ENCODE measurements around the gene COL11A2. TPM values are rescaled to one million over a fixed set of nuclear protein-coding genes. Genes with fewer than 3 reads are reported as not detected.

COL11A2 gene
- polyA plus RNA-seq, 1 donor from 2014 or later, result not detected

DNA sequence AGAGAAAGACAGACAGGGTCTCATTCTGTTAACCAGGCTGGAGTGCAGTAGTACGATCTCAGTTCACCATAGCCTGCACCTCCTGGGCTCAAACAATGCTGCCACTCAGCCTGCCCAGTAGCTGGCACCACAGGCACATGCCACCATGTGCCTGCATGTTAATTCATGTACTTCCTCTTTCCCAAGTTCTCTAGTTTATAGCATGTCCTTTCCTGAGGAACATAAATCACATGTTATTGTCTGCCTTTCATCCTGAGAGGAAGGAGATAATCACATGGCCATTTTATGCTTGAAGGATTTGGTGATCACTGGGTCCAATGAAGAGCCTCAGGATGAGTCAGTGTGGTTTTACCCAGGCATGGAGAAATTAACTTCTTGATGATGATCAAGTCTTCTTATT, 47.9 kb downstream of the COL11A2 start:
- Mint-ChIP-seq H3K9me3 (no peaks in the 10 kb centered on the region), H3K4me3 (peak overlapping the region in 1 of 4 donors; percentile 44), H3K27ac (no peak overlapping the region), H3K36me3 (peaks cover 2% of the 10 kb centered on the region), H3K27me3 (peaks cover 1% of the 10 kb centered on the region), H3K4me1 (peaks cover 8 to 26% (median 24%) of the 10 kb centered on the region in 3 donors)

- peaks cover 1% of the 10 kb centered on the region for H3K27me3 Mint-ChIP-seq
- no peak overlapping the region for H3K4me3 Mint-ChIP-seq
- H3K36me3 Mint-ChIP-seq, result peaks cover 2% of the 10 kb centered on the region
- H3K4me1 Mint-ChIP-seq, result peaks cover 8 to 26% (median 24%) of the 10 kb centered on the region in 3 donors
- H3K9me3 Mint-ChIP-seq, result no peaks in the 10 kb centered on the region
- H3K27ac Mint-ChIP-seq, result no peak overlapping the region
Measured at GRCh38 chr6:33143113-33143770, 49.0 kb downstream of the COL11A2 start.

DNA sequence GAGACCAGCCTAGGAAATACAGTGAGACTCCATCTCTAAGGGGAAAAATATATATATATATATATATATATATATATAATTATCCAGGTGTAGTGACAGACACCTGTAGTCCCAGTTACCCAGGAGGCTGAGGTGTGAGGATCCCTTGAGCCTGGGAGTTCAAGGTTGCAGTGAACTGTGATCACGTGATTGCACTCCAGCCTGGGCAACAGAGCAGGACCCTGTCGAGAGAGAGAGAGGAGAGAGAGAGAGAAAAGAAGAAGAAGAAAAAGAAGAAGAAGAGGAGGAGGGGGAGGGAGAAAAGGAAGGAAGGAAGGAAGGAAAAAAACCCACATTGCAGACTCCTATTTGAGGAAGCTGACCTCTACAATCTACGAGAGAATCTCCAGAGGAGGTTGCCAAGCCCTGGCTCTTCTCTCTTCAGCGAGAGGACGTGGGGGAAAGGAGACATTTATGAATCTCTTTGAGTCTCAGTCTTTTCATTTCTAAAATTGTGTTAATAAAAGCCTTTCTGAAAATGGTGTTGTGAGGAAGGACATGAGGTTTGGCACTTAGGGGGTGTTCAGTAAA, 49.7 kb downstream of the COL11A2 start:
- H3K9me3 Mint-ChIP-seq, result no peaks in the 10 kb centered on the region
- peaks cover 2% of the 10 kb centered on the region for H3K36me3 Mint-ChIP-seq
- peaks cover 1% of the 10 kb centered on the region for H3K27me3 Mint-ChIP-seq
- H3K4me1 Mint-ChIP-seq, result peaks cover 5 to 24% (median 24%) of the 10 kb centered on the region in 3 donors
- no peak overlapping the region for H3K27ac Mint-ChIP-seq
- no peak overlapping the region for H3K4me3 Mint-ChIP-seq

- peaks cover 2% of the 10 kb centered on the region for H3K36me3 Mint-ChIP-seq
- no peak overlapping the region for H3K4me3 Mint-ChIP-seq
- H3K9me3 Mint-ChIP-seq, result no peaks in the 10 kb centered on the region
- H3K27ac Mint-ChIP-seq, result no peak overlapping the region
- H3K27me3 Mint-ChIP-seq, result peaks cover 1% of the 10 kb centered on the region
- peaks cover 5 to 24% (median 24%) of the 10 kb centered on the region in 3 donors for H3K4me1 Mint-ChIP-seq
Measured at GRCh38 chr6:33140556-33140955, 51.7 kb downstream of the COL11A2 start.

DNA sequence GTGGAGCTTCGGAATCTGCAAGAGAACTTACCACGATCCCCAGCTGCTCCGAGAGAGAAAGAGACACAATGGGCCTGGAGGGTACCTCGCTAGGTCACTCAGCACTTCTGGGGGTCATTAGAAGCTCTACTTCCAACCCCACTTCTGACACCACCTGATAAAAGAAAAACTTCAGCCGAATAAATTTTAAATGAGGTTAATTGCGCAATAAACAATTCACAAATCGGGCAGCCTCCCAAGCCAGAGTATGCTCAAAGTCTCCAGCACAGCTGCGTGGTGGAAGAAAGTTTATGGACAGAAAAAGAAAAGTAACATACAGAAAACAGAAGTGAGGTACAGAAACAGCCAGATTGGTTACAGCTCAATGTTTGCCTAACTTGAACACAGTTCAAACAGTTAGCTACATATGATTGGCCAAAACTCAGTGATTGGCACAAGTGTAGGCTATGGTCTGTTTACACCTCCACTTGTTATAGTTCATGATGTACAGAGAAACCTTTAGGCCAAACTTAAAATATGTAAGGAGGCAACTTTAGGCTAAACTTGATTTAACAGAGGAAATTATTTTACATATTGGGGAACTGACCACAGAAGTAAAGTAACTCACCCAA, 52.6 kb downstream of the COL11A2 start:
- Mint-ChIP-seq H3K4me3 (no peak overlapping the region), H3K4me1 (peaks cover 5 to 24% (median 24%) of the 10 kb centered on the region in 3 donors), H3K9me3 (no peaks in the 10 kb centered on the region), H3K36me3 (peaks cover 2% of the 10 kb centered on the region), H3K27ac (no peak overlapping the region), H3K27me3 (peaks cover 1% of the 10 kb centered on the region)

GRCh38 chr6:33136310-33136900, 55.9 kb downstream of the COL11A2 start:
- no peaks in the 10 kb centered on the region for H3K27me3 Mint-ChIP-seq
- peaks cover 0 to 10% (median 10%) of the 10 kb centered on the region in 3 donors for H3K4me1 Mint-ChIP-seq
- no peaks in the 10 kb centered on the region for H3K36me3 Mint-ChIP-seq
- no peaks in the 10 kb centered on the region for H3K9me3 Mint-ChIP-seq
- no peak overlapping the region for H3K27ac Mint-ChIP-seq
- no peak overlapping the region for H3K4me3 Mint-ChIP-seq

DNA sequence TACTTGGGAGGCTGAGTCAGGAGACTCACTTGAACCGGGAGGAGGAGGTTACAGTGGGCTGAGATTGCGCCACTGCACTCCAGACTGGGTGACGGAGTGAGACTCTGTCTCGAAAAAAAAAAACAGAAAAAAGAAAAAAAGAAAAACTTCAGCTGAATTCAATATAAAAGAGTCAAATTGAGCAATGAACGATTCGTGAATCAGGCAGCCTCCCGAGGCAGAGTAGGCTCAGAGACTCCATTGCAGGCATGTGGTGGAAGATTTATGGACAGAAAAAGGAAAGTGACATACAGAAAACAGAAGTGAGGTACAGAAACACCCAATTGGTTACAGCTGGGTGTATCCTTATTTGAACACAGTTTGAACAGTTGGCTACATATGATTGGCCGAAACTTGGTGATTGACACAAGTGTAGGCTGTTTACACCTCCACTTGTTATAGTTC, 60.2 kb downstream of the COL11A2 start:
- H3K36me3 Mint-ChIP-seq, result peaks cover 2% of the 10 kb centered on the region
- no peak overlapping the region for H3K27ac Mint-ChIP-seq
- H3K27me3 Mint-ChIP-seq, result no peaks in the 10 kb centered on the region
- no peak overlapping the region for H3K4me3 Mint-ChIP-seq
- peaks cover 0 to 2% (median 0%) of the 10 kb centered on the region in 3 donors for H3K4me1 Mint-ChIP-seq
- H3K9me3 Mint-ChIP-seq, result no peaks in the 10 kb centered on the region

DNA sequence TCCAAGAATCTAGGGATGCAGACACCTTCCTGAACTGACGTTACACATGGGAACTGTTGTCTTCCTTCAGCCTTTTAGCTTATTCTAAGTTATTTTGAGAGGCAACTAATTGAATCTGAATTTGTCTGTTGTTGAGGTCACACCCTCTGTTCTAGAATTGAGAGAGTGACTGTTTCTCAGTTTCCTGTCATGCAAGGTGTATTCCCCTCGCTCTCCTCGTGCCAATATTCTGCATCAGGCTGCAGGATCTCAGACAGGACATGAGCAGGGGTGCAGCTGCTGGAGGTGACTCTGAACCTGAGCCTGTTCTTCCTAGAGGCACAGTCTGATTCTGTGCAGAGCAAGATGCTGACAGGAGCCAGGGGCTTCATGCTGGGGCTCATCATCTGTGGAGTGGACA, 63.9 kb downstream of the COL11A2 start:
- no peak overlapping the region for H3K27ac Mint-ChIP-seq
- H3K36me3 Mint-ChIP-seq, result peaks cover 9% of the 10 kb centered on the region
- H3K9me3 Mint-ChIP-seq, result peaks cover 2 to 7% (median 6%) of the 10 kb centered on the region in 3 donors
- no peaks in the 10 kb centered on the region for H3K27me3 Mint-ChIP-seq
- peaks cover 2 to 5% (median 4%) of the 10 kb centered on the region in 3 donors for H3K4me1 Mint-ChIP-seq
- no peak overlapping the region for H3K4me3 Mint-ChIP-seq

GRCh38 chr6:33126101-33126714, 66.1 kb downstream of the COL11A2 start:
- no peak overlapping the region for H3K4me3 Mint-ChIP-seq
- H3K27ac Mint-ChIP-seq, result no peak overlapping the region
- peaks cover 2 to 8% (median 6%) of the 10 kb centered on the region in 3 donors for H3K9me3 Mint-ChIP-seq
- H3K4me1 Mint-ChIP-seq, result peaks cover 2 to 5% (median 4%) of the 10 kb centered on the region in 3 donors
- H3K27me3 Mint-ChIP-seq, result no peaks in the 10 kb centered on the region
- peaks cover 12% of the 10 kb centered on the region for H3K36me3 Mint-ChIP-seq

DNA sequence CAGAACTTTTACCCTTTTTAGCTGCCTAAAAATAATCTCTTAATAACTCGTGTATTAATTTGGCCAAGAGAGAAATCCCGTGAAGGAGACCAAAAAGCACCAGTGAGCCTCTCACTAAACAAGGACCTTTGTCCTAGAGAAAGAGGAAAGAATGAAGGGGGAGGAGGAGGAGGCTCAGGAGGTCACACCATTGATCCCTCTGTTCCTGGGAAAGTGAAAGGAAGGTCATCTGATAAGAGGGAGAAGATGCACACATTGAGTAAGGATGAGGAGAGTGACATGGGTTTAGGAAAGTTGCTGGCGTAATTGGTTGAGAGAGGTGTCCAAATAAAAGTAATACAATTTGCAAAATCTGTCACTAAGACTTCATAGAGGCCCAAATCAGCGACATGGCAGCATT, 67.3 kb downstream of the COL11A2 start:
- H3K9me3 Mint-ChIP-seq, result peaks cover 2 to 8% (median 6%) of the 10 kb centered on the region in 3 donors
- H3K4me1 Mint-ChIP-seq, result peaks cover 2 to 5% (median 4%) of the 10 kb centered on the region in 3 donors
- H3K27ac Mint-ChIP-seq, result no peak overlapping the region
- H3K27me3 Mint-ChIP-seq, result no peaks in the 10 kb centered on the region
- peaks cover 10% of the 10 kb centered on the region for H3K36me3 Mint-ChIP-seq
- no peak overlapping the region for H3K4me3 Mint-ChIP-seq

DNA sequence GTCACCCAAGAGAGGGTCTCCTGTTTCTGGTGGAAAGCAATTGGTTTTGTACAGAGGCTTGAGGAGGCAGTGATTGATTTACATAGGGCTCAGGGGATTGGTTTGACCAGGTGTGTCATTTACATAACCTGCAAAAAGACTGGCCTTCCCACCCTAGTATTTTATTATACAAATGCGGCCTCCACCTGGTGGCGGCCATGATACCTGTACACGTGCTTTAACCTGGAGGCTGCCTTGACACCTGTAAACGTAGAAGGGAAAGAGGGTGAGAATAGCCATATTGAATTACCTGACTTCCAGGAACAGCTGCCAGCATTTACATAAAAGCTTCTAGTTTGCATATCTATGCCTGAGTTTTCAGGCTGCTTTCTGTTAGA, 67.8 kb downstream of the COL11A2 start:
- H3K9me3 Mint-ChIP-seq, result peaks cover 2 to 8% (median 6%) of the 10 kb centered on the region in 3 donors
- no peaks in the 10 kb centered on the region for H3K27me3 Mint-ChIP-seq
- no peak overlapping the region for H3K27ac Mint-ChIP-seq
- H3K36me3 Mint-ChIP-seq, result peaks cover 10% of the 10 kb centered on the region
- no peak overlapping the region for H3K4me3 Mint-ChIP-seq
- H3K4me1 Mint-ChIP-seq, result peaks cover 2 to 5% (median 4%) of the 10 kb centered on the region in 3 donors

- Mint-ChIP-seq H3K4me1 (peaks cover 2 to 5% (median 4%) of the 10 kb centered on the region in 3 donors), H3K36me3 (peaks cover 10% of the 10 kb centered on the region), H3K4me3 (no peak overlapping the region), H3K27me3 (no peaks in the 10 kb centered on the region), H3K27ac (no peak overlapping the region), H3K9me3 (peaks cover 2 to 8% (median 6%) of the 10 kb centered on the region in 3 donors)
Measured at GRCh38 chr6:33123732-33124524, 68.3 kb downstream of the COL11A2 start.

- no peak overlapping the region for H3K27ac Mint-ChIP-seq
- H3K27me3 Mint-ChIP-seq, result no peaks in the 10 kb centered on the region
- H3K4me3 Mint-ChIP-seq, result no peak overlapping the region
- peaks cover 10% of the 10 kb centered on the region for H3K36me3 Mint-ChIP-seq
- H3K4me1 Mint-ChIP-seq, result peaks cover 6 to 11% (median 10%) of the 10 kb centered on the region in 3 donors
- H3K9me3 Mint-ChIP-seq, result peaks cover 2 to 8% (median 6%) of the 10 kb centered on the region in 3 donors
Measured at GRCh38 chr6:33123181-33123580, 69.1 kb downstream of the COL11A2 start.

- peaks cover 23 to 31% (median 28%) of the 10 kb centered on the region in 3 donors for H3K4me1 Mint-ChIP-seq
- peaks cover 2 to 8% (median 6%) of the 10 kb centered on the region in 3 donors for H3K9me3 Mint-ChIP-seq
- no peak overlapping the region for H3K4me3 Mint-ChIP-seq
- peaks cover 10% of the 10 kb centered on the region for H3K36me3 Mint-ChIP-seq
- no peak overlapping the region for H3K27ac Mint-ChIP-seq
- H3K27me3 Mint-ChIP-seq, result peaks cover 10% of the 10 kb centered on the region
Measured at GRCh38 chr6:33120001-33120400, 72.3 kb downstream of the COL11A2 start.
